HepG2 (cell line): ENCODE data around the gene ZBTB9. TPM values are rescaled to one million over a fixed set of nuclear protein-coding genes. Genes with fewer than 3 reads are reported as not detected.

Source experiments
- ATF2 ChIP-seq: sonication (generic); formaldehyde crosslinking; IDR thresholded peaks from 2 replicates; pipeline ENCODE4 v1.4.0; 2020; ENCODE audit warnings: missing genetic modification reagents
- BRF2 ChIP-seq: sonication (generic); formaldehyde crosslinking; IDR thresholded peaks from 2 replicates; pipeline ENCODE4 v1.8.1; 2022; ENCODE audit warnings: mild to moderate bottlenecking, missing genetic modification reagents
- CHD2 ChIP-seq: IDR thresholded peaks from 2 replicates; pipeline ENCODE4 v1.6.1; 2011; ENCODE audit warnings: low read depth, low read length, improper control_type of control experiment
- ELF1 ChIP-seq: sonication (generic); formaldehyde crosslinking; IDR thresholded peaks from 2 replicates; pipeline ENCODE4 v1.4.0; 2020; ENCODE audit warnings: missing genetic modification reagents
- FLYWCH1 ChIP-seq: sonication (generic); formaldehyde crosslinking; IDR thresholded peaks from 2 replicates; pipeline ENCODE4 v1.8.1; 2023; ENCODE audit warnings: mild to moderate bottlenecking, missing genetic modification reagents
- HDAC1 ChIP-seq: sonication (generic); formaldehyde crosslinking; IDR thresholded peaks from 2 replicates; pipeline ENCODE4 v1.5.1; 2020; ENCODE audit warnings: mild to moderate bottlenecking, missing genetic modification reagents
- IRX3 ChIP-seq: sonication (generic); formaldehyde crosslinking; IDR thresholded peaks from 2 replicates; pipeline ENCODE4 v1.8.1; 2023; ENCODE audit warnings: mild to moderate bottlenecking, low read depth, missing genetic modification reagents, borderline replicate concordance
- SALL2 ChIP-seq: sonication (generic); formaldehyde crosslinking; IDR thresholded peaks from 2 replicates; pipeline ENCODE4 v1.8.1; 2023; ENCODE audit warnings: mild to moderate bottlenecking, missing genetic modification reagents, inconsistent platforms
- SNAI1 ChIP-seq: sonication (generic); formaldehyde crosslinking; IDR thresholded peaks from 2 replicates; pipeline ENCODE4 v1.5.0; 2020; ENCODE audit warnings: mild to moderate bottlenecking, missing genetic modification reagents, borderline replicate concordance
- TBX3 ChIP-seq: fragments of 450-650 bp; IDR thresholded peaks from 2 replicates; pipeline ENCODE4 v1.6.1; 2017; ENCODE audit warnings: antibody characterized with exemption, mild to moderate bottlenecking, inconsistent platforms, borderline replicate concordance
- THAP8 ChIP-seq: sonication (generic); formaldehyde crosslinking; IDR thresholded peaks from 2 replicates; pipeline ENCODE4 v1.5.1; 2020; ENCODE audit warnings: missing genetic modification reagents, mild to moderate bottlenecking, borderline replicate concordance
- TSC22D2 ChIP-seq: sonication (generic); formaldehyde crosslinking; IDR thresholded peaks from 2 replicates; pipeline ENCODE4 v1.5.1; 2020; ENCODE audit warnings: missing genetic modification reagents, mild to moderate bottlenecking, borderline replicate concordance
- ZKSCAN1 ChIP-seq: fragments of 150-350 bp; IDR thresholded peaks from 2 replicates; pipeline ENCODE4 v1.6.1; 2014; ENCODE audit warnings: low read length
- ZNF121 ChIP-seq: sonication (generic); formaldehyde crosslinking; IDR thresholded peaks from 2 replicates; pipeline ENCODE4 v1.5.0; 2020; ENCODE audit warnings: mild to moderate bottlenecking, missing genetic modification reagents
- ZNF205 ChIP-seq: IDR thresholded peaks from 2 replicates; pipeline ENCODE4 v1.6.1; 2018; ENCODE audit warnings: missing biosample characterization, missing genetic modification reagents
- ZNF251 ChIP-seq: sonication (generic); formaldehyde crosslinking; IDR thresholded peaks from 2 replicates; pipeline ENCODE4 v1.9.0; 2021; ENCODE audit warnings: mild to moderate bottlenecking, missing genetic modification reagents
- ZNF367 ChIP-seq: sonication (generic); formaldehyde crosslinking; IDR thresholded peaks from 2 replicates; pipeline ENCODE4 v1.4.0; 2020; ENCODE audit warnings: missing genetic modification reagents, borderline replicate concordance
- ZNF382 ChIP-seq: sonication (generic); formaldehyde crosslinking; IDR thresholded peaks from 2 replicates; pipeline ENCODE4 v1.5.0; 2020; ENCODE audit warnings: missing genetic modification reagents, mild to moderate bottlenecking, borderline replicate concordance
- ZNF616 ChIP-seq: sonication (generic); formaldehyde crosslinking; IDR thresholded peaks from 2 replicates; pipeline ENCODE4 v1.5.0; 2020; ENCODE audit warnings: low read depth, mild to moderate bottlenecking, missing genetic modification reagents
- ZNF740 ChIP-seq: sonication (generic); formaldehyde crosslinking; IDR thresholded peaks from 2 replicates; pipeline ENCODE4 v1.4.0; 2020; ENCODE audit warnings: missing genetic modification reagents
- ZNF775 ChIP-seq: sonication (generic); formaldehyde crosslinking; IDR thresholded peaks from 2 replicates; pipeline ENCODE4 v1.4.0; 2020; ENCODE audit warnings: missing genetic modification reagents, mild to moderate bottlenecking, moderate library complexity, borderline replicate concordance
- ZNF891 ChIP-seq: sonication (generic); formaldehyde crosslinking; IDR thresholded peaks from 2 replicates; pipeline ENCODE4 v1.5.0; 2020; ENCODE audit warnings: mild to moderate bottlenecking, missing genetic modification reagents
- ZSCAN29 ChIP-seq: sonication (generic); formaldehyde crosslinking; conservative IDR thresholded peaks from 2 replicates; pipeline ENCODE4 v1.4.0; 2020; ENCODE audit warnings: mild to moderate bottlenecking, missing genetic modification reagents
- ZUFSP ChIP-seq: sonication (generic); formaldehyde crosslinking; IDR thresholded peaks from 2 replicates; pipeline ENCODE4 v1.9.0; 2021; ENCODE audit warnings: missing genetic modification reagents, mild to moderate bottlenecking, borderline replicate concordance
- polyA plus RNA-seq, 8 experiments: library from polyadenylated mRNA; depleted of rRNA in 3 of 8; stranded (reverse) in 7 of 8; unstranded in 1 of 8; fragments of >200 nt; fragmentation: Illumina TruSeq in 4 of 8; extraction: Trizol in 4 of 8; gene quantifications; 2 replicates each; pipeline versions ENCODE4 v1.2.1 to v1.2.3, GENCODE V29; 2011 to 2016; ENCODE audit warnings: low read depth in 4 of 8, missing spikeins in 1 of 8, mixed read lengths in 1 of 8; ENCODE audit not compliant: insufficient read depth in 1 of 8
- total RNA-seq, 5 experiments: library from RNA; depleted of rRNA; stranded (reverse); fragments of >200 nt; fragmentation: Illumina TruSeq; extraction: Trizol; gene quantifications; 2 replicates each; pipeline ENCODE4 v1.2.3, GENCODE V29; 2016; ENCODE audit warnings: low read depth in 1 of 5

ZBTB9 gene
- total and polyA plus RNA-seq, 2 of the 13 experiments (the other 11 are each of a cell fraction or from before 2014, with no cell fraction given), result 5.3 to 9.2 TPM

GRCh38 chr6:33454009-33454946 is at the start of gene ZBTB9 (continued):
- TF ChIP-seq SALL2 (CRISPR knock-in tag) (peak; percentile 88; the same call in 1 of the 2 replicates), HDAC1 (CRISPR knock-in tag) (peak; percentile 99), BRF2 (peak; percentile 84; the same call in 1 of the 2 replicates), ZSCAN29 (peak; percentile 75; the same call in 1 of the 2 replicates), THAP8 (CRISPR knock-in tag) (peak; percentile 89; the same call in 1 of the 2 replicates), ZNF616 (CRISPR knock-in tag) (peak; percentile 96), ELF1 (peak; percentile 96), FLYWCH1 (CRISPR knock-in tag) (0 out of 2 replicates have a peak, but pooled peaks have one; percentile 83), ZNF891 (CRISPR knock-in tag) (peak; percentile 95), ZNF121 (CRISPR knock-in tag) (peak; percentile 69; the same call in 1 of the 2 replicates), ZUFSP (CRISPR knock-in tag) (no peak), TSC22D2 (CRISPR knock-in tag) (peak; percentile 96; the same call in 1 of the 2 replicates), ATF2 (CRISPR knock-in tag) (peak; percentile 82), ZNF740 (no peak; the same call in 1 of the 2 replicates), ZKSCAN1 (no peak), ZNF775 (peak; percentile 92), ZNF205 (CRISPR knock-in tag) (peak; percentile 90), ZNF251 (no peak), ZNF382 (CRISPR knock-in tag) (no peak), ZNF367 (CRISPR knock-in tag) (peak; percentile 27; the same call in 1 of the 2 replicates), SNAI1 (peak; percentile 78), IRX3 (CRISPR knock-in tag) (peak; percentile 79), TBX3 (peak; percentile 22; the same call in 1 of the 2 replicates), CHD2 (no peak; the same call in 1 of the 2 replicates)
